HG03175 (cell line): ENCODE measurements around the gene PNKD.

Experiments used
- ATAC-seq: cut with Tn5 transposase; IDR thresholded peaks from one replicate; pipeline ENCODE4 v1.9.1; 2021; ENCODE audit warnings: mild to moderate bottlenecking, moderate library complexity; ENCODE audit not compliant: unreplicated experiment

PNKD gene

DNA sequence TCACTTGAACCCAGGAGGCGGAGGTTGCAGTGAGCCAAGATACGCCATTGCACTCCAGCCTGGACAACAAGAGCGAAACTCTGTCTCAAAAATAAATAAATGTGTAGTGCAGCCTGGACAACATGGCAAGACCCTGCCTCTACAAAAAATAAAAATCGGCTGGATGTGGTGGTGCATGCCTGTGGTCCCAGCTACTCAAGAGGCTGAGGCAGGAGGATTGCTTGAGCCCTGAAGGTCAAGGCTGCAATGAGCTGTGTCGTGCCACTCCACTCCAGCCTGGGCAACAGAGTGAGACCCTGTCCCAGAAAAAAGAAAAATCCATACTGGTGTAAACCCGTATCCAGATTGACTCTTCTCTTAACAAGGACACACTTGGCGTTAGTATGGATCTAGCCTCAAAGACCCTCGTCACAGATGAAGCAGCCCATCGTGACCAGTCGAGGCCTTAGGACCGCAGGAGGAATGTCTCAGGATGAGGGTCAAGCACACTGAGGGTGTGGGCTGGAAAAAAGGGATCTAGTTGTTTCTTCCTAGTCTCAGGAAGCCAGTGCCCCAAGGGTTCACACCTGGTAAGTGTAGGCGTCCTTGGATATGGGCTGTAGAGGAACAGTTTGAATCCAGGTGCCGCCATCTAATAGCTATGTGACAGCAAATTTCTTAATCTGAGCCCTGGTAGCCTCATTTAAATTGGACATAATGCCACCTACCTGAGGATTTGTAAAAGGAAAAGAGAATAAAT, 13.5 kb upstream of the PNKD start:
- no peak for ATAC-seq

DNA sequence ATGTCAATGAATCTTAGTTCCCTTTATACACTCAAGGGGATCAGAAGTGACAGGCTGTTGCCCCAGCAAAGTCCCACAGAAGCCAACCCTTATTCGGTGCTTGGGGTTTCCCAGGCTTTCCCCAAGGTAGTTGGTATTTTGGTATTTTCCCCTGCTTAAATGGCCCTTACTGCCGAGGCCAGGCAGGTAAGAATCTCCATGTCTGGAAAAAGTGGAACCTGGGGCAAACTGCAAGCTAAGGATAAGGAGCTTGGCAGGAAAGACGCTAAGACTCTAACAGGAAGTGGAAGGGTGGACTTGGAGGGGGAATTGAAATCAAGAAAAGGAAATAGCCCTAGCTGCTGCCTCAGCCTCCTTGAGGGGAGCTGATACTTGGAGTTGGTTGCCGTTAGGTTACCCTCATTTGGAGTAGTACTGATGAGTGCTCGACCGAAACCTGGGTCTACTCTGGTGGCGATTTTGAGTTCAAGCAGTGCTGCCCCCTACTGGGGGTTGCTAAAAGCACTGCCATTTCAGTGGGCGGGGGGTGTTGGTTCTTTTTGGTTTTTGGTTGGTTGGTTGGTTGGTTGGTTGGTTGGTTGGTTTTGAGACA, 12.8 kb upstream of the PNKD start:
- peak; percentile 86 for ATAC-seq

DNA sequence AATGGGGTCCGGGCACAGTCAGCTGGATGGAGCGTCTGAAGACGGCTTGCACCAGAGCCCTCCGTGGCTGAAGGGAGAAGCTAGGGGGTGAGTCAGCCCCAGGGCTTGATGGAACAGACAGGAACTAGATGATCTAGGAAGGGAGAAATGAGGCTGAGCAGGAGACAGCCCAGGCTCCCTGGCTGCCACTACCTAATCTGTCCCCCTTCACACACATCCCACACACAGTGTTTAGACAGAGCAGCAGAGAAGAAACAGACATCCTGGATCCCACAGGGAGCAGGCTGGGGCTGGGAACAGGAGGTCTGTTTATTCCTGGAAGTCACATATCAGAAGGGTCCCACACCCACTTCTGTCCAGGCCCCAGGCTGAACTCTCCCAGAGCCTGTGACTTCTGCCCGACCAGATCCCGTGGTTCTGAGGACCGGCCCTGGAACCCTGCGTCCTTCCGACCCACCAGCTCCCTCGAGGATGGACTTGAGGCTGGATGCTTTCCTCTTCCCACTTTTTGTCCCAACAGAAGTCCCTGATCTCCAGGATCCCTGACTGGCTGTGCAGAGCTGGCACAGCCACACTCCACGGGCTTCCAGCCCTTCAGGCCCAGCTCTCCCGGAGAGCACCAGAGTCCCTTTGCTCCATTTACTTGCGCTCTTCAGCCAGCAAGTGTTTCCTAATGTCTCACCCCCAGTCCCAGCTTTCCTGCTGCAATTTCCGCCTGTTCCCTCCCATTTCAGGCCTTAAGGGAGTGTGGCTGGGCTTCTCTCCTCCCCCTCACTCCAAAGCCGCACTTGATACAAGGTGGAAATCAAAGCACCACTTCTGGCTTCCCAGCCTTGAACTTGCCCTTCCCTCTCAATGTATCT, 11.0 kb upstream of the PNKD start:
- no peak for ATAC-seq

DNA sequence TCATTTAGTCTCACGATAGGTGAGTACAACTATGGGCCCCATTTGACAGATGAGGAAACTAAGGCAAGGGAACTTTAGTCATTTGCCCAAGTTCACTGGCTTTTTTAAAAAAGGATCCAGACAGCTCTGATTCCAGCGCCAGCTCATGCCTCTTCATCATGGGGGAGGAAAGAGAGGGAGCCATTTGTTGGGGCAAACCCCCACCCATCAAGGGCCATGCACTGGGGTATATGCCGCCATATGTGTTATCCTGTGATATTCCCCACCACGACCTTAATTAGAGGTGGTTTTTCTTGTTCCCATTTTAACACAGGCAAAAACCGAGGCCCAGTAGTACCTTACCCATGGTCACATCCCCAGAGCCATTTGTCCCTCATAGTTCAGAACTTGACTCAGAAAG, 10.2 kb upstream of the PNKD start:
- ATAC-seq: no peak

DNA sequence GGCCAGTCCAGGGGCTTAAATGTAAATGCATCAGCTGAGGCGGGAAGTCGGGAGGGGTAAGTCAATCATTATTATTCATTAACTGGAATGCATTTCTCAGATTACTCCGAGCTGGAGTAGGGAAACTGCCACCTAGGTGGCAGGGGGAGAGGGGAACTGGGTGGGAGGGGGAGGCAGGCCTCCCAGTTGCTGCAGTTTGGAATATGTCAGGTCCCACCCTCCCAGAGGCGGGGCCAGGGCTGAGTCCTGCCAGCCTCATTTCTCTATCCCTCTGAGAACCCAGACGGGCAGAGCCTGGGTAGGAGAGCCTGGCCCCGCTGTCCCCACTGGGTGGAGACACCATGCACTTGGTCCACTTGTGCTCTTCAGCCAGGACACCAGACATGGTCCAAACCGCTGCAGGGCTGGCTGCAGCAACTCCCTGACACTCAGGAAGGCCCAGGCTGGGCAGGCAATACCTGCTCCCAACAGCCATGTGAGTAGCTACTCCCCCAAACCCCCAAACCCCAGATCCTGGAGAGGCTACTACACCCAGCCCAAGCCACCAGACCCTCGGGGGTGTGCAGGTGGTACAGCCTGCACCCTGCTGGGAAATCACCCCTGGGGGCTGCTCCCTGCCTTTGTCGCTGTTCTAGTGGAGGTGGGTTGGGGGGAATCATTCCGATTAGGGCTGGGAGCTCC, 9.4 kb upstream of the PNKD start, which contains the start of gene GPBAR1:
GPBAR1 (plus strand) TSS at position 274 of the 681 bp plus-strand sequence. CDS start 1,710 bp downstream, outside the sequence.
- no peak for ATAC-seq

DNA sequence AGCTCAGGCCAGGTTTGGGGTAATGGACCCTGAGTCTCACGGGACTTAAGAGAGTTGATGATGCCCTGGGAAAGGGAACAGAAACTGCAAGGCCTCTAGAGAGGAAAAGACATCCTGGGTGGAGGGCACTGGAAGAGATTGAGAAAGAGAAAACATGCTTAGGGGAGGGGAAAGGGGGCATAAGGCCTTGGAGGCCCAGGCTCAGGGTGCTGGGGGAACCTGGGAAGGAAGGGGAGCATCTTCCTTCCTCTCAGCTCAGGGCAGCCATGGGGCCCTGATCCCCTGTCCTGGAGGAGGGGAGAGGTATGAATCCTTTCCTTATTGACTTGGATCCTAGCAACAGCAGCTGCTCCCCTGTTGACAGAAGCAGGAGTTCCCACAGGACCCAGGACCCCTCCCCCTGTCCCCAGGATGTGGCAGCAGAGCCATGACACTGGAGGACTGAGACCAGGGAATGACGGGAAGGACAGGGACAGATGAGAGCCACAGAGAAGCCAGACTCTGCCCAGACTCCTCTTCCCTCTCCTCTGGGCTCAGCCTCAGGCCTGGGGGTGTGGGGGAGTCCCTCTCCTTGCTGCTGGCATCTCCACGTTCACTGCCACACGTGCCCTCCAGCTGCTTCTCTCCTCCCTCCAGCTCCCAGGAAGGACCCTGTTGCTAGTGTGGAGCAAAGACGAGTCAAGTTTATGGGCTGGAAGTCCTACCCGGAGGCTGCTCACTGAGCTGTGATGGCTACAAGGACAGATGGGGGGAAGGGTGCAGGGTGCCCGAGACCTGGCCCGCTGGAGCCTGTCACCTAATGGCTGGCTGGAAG, 8.7 kb upstream of the PNKD start:
- ATAC-seq: no peak

DNA sequence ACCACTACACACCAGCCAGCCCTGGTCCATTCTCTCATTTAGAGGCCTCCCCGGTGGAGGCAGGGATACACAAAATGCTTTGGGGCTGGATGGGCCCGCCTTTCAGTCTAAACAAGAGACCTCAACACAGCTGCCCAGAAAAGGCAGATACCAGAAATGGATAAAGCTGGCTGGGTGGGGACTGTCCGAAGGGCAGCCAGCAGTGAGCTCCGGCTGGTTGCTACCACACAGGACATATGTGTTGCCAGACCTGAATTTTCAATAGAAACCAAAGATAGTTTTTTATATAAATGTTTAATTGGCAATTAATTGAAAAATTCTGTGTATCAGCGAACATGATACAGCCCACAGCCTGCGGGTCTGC, 8.1 kb upstream of the PNKD start:
- ATAC-seq: no peak

DNA sequence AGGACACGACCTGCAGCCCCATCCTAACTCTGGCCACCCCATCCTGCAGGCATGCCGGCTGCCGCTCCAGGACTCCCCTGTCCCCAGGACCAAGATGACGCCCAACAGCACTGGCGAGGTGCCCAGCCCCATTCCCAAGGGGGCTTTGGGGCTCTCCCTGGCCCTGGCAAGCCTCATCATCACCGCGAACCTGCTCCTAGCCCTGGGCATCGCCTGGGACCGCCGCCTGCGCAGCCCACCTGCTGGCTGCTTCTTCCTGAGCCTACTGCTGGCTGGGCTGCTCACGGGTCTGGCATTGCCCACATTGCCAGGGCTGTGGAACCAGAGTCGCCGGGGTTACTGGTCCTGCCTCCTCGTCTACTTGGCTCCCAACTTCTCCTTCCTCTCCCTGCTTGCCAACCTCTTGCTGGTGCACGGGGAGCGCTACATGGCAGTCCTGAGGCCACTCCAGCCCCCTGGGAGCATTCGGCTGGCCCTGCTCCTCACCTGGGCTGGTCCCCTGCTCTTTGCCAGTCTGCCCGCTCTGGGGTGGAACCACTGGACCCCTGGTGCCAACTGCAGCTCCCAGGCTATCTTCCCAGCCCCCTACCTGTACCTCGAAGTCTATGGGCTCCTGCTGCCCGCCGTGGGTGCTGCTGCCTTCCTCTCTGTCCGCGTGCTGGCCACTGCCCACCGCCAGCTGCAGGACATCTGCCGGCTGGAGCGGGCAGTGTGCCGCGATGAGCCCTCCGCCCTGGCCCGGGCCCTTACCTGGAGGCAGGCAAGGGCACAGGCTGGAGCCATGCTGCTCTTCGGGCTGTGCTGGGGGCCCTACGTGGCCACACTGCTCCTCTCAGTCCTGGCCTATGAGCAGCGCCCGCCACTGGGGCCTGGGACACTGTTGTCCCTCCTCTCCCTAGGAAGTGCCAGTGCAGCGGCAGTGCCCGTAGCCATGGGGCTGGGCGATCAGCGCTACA, 7.4 kb upstream of the PNKD start:
- ATAC-seq: no peak

DNA sequence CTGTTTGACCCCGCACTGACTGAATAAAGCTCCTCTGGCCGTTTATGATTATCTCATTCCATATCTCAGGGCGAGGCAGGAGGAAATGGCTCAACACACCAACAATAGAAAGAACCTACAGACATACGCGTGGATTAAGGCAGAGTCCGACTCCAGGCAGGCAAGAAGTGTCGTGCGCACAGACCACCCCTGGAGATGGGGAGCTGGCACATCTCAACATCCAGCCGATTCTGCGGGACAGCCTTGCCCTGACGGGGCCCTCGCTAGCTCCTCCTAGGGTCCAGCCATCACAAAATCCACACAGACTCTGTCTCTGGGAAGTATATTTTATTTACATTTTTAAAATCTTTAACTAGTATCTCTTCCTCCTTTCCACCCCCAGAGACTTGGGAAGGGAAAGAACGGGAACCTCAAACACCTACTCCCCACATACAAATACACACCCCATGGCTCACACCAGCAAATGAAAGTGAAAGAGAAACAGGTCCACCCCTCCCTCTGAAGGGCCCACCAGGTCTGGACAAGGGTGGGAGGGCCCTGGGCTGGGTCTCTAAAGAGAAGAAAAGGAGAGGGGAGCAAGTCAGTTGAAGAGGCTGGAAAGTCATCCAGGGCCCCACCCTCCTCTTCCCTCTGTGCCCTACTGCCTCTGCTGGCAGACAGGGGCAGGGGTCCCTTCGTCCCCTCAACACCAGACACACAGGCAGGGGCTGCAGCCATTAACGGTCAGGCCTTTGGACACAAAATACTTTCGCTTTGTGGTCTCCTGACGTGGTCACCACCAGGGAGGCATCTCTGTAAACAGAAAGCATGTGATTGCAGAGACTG, 6.3 kb upstream of the PNKD start:
- ATAC-seq: no peak

DNA sequence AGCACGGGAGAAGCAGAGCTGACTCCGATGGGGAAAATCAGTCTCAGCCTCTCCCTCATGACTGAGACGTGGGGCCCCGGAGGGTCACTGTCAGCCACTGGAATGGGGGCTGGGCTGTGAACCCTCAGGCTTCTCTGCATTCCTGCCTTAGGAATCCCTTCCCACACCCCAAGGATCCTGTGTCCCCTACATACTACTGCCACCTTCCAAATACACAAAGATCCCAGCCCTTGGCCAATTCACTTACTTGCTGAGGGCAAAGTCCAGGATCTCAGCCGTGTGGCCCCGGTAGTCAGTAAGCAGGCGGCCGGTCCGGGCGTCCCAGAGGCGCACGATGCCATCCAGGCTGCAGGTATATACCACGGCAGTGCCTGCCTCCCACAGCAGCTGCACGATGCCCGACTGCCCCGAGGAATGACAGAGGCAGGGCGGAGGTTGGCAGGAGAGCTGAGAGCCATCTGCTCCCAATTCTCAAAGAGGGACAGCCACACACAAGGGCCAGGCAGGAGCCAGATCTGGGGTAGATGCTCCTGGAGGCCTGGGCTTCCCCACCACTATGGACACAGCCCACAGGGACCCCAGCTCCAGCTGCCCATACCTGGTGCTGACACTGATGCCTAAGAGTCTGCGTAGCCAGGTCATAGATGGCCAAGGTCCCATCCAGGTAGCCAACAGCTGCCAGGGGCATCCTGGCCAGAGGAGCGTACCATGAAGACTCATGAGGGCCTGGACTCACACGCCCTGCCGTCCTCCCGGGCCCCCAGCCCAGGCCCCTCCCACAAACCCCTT, 5.4 kb upstream of the PNKD start:
- ATAC-seq: no peak

DNA sequence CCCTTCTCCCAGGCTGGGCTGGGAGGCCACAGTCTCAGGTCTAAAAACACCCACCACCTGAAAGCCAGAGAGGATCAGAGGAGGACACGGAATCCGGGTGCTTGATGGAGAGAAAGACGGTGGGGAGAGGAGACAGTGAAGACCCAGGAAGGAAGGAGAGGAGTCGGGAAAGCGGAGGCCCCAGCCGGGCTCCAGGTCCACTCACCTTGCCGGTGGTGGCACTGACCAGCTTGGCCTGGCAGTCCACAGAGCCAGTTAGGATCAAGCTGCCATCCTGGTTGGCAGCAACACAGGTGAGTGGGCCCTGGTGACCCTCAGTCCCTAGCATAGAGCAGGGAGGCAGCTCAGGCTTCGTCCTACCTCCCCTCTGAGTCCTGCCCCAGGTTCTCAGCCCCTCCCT, 4.7 kb upstream of the PNKD start:
- ATAC-seq: no peak

DNA sequence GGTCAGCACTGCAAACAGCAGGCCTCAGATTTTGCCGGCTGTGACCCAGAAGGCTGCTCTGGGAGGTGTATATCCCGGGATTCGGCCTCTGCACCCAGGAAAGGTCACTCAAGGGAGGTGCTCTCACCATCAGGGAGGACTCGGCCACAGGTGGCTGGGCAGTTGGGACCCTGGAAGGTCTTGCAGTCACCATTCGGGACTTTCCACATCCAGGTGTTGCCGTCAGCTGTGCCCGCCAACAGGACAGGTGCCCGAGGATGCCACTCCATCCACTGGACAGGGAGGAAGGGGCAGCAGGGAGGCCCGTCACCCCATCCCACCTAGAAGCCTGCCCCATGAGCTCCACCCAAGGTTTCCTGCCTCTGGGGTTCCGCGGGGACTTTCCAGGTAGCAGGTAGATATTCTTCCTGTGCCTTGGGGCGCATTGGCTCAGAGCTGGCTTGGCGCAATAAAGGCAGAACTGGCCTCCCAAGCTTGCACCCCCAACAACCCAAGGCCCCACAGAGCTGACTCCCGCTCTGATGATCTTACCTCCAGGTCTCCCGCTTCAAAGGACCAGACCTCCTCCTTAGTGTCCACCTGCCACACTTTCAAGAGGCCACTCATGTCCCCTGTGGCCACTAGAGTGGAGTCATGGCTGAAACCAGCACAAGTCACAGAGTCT, 3.9 kb upstream of the PNKD start:
- no peak for ATAC-seq

DNA sequence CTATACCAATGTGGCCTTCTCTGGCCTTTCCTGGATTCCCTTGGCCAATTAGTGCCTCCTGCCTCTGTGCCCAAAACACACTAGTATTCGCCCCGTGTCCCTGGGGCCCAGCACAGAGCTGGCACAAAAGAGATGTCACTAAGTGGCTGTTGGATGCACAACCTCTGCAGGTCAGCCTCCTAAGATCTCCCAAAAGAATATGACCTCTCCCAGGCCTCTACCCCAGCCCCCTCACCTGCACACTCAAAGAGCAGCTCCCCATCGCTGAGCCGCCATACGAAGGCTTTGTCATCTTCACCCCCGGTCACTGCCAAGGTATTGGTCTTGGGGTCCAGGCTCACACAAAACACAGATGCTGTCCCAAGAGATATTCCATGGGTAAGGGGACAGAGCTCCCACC, 3.1 kb upstream of the PNKD start:
- ATAC-seq: no peak

DNA sequence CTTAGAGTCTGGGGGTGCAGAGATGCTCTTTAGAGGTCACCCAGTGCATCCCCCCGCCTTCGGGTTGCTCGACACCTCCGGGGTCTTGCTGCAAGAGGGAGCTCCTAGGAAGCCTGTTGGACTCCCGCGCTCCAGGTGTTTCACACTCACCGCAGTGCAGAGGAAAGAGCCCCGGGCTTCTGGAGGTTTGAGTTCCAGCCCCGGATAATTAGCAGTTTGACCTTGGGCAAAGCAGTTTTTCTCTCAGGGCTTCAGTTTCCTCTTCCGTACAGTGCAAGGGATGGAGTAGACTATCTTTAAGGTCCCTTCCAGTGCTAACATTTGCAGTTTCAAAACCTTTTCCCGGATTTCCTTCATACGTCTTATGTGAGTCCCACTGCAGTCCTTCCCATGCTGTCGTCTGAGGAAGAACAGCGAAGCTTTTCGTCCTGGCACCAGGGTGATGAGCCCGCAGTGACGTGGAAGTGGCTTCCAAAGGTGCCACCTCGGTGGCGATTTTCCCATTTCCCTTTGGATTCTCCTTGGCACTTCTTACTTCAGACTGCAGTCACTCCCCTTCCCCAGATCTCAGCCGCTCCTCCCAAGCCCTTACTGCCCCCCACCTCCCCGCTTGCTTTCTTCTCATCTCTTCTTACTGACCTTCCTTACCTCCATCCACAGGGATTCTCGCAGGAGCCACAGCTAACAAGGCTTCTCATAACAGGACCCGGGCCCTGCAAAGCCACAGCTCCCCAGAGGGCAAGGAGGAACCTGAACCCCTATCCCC, 585 bp downstream of the PNKD start:
- ATAC-seq: no peak

DNA sequence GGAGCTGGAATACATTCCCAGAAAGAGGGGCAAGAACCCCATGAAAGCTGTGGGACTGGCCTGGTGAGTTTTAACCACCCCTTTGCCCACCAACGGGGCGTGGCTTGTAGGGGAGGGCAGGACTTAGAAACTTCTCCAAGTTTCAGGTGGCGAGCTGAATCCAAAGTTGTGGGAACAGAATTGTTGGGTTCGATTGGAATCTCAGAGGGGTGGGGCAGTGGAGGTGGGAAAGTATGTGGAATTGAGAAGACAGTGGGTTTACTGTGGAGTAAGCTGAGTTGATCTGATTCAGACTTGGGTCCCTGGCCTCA, 1.1 kb downstream of the PNKD start:
- ATAC-seq: no peak

DNA sequence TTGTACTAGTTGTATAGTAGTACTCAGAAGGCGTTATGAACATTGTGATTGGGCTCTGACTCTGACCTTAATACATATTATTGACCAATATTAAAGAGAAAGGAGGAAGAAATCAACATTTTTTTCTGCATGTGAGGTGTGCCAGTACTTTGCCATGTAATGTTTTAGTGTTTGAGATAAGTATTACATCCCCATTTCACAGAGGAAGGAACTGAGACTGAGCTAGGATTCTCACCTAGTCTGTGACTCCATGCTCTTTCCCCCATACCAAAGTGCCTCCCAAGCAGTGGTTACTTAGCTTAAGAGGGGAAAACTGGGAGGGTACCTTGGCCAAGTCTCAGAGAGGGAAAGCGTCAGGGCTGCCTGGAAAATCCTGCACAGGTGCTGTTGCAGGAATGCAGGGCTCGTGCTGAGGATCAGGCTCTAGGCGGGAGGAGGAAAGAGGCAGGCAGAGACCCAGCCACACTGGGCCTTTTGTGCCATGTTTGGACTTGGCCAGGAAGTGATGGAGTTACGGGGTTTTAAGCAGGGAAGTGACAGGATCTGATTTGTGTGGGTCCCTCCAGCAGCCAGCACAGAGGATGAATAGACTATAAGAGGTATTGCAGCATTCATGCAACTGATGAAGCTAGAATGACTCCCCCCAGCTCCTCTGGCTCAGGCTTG, 1.7 kb downstream of the PNKD start:
- no peak for ATAC-seq
